Measurements from ENCODE around the gene C1RL. TPM values are rescaled to one million over a fixed set of nuclear protein-coding genes. Genes with fewer than 3 reads are reported as not detected.

Gene C1RL, protein sequence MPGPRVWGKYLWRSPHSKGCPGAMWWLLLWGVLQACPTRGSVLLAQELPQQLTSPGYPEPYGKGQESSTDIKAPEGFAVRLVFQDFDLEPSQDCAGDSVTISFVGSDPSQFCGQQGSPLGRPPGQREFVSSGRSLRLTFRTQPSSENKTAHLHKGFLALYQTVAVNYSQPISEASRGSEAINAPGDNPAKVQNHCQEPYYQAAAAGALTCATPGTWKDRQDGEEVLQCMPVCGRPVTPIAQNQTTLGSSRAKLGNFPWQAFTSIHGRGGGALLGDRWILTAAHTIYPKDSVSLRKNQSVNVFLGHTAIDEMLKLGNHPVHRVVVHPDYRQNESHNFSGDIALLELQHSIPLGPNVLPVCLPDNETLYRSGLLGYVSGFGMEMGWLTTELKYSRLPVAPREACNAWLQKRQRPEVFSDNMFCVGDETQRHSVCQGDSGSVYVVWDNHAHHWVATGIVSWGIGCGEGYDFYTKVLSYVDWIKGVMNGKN
- 10 to 100 TPM; 48.2 to 86.2 TPM for total RNA-seq

DNA sequence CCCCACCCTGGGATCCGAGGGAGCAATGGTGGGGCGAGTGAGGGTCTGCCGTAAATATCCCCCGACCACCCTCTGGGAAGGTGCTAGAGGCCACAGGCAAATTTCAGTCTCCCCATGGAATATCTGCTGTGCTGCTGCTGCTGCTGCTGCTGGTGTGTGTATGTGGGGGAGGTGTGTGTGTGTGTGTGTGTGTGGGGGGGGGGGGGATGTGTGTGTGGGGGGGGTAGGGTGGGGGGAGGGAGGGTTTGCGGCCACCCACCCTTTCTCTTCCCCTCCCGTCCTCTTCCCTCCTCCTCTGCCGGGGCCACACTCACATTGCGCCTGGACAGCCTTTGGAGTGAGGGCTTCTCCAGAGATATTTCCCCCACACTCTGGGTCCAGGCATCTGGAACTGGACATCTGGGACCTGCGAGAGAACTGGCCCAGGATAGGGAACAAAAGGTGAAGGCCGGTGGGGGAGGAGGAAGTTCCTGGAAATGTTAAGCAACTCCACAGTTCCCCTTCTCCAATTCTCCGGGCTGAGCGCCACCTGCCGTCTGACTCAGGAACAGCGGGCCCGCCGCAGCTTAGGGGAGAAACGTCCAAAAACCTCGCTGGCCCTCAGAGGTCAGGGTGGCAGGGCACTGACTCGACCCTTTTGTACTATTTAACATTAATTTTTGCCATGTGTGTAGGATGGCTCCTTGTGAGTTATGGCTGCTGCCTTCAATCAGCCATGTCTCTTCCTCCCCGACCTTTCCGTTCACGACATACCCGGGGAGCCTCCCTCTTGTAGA, at the start of gene C1RL:
C1RL (minus strand) TSS at position 419 of the 776 bp plus-strand sequence; CDS start at position 385, 34 bp downstream.
- intact Hi-C loops (cut with DNase I): loop anchor here (2.0 kb wide), 1 partner anchor 48 kb away; the partner anchor contains the start of gene C1S
- Histone ChIP-seq H3K9me3 (no peaks in the 10 kb centered on the region), H3K27ac (peak within 1 kb of the TSS; percentile 77 to 89), H3K4me3 (peak within 1 kb of the TSS; percentile 45 to 54), H3K27me3 (replicated peaks; ENCODE audit: insufficient read depth) (no peaks in the 10 kb centered on the region), H3K36me3 (no peaks in the 10 kb centered on the region), H3K4me1 (replicated peaks) (no peaks in the 10 kb centered on the region)
- 14% methylated on average over 23 of the region's 23 CpGs for WGBS
- DNase-seq (ENCODE audit: low spot score): peak; percentile 82
- TF ChIP-seq, protein P1, sequence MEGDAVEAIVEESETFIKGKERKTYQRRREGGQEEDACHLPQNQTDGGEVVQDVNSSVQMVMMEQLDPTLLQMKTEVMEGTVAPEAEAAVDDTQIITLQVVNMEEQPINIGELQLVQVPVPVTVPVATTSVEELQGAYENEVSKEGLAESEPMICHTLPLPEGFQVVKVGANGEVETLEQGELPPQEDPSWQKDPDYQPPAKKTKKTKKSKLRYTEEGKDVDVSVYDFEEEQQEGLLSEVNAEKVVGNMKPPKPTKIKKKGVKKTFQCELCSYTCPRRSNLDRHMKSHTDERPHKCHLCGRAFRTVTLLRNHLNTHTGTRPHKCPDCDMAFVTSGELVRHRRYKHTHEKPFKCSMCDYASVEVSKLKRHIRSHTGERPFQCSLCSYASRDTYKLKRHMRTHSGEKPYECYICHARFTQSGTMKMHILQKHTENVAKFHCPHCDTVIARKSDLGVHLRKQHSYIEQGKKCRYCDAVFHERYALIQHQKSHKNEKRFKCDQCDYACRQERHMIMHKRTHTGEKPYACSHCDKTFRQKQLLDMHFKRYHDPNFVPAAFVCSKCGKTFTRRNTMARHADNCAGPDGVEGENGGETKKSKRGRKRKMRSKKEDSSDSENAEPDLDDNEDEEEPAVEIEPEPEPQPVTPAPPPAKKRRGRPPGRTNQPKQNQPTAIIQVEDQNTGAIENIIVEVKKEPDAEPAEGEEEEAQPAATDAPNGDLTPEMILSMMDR (IDR thresholded peaks at IDR 0.05): peak; percentile 96 to 98 (median 97)
- TF ChIP-seq POLR2A (IDR thresholded peaks at IDR 0.05) (peak; percentile 29), POLR2AphosphoS5 (IDR thresholded peaks at IDR 0.05) (peak; percentile 87)

DNA sequence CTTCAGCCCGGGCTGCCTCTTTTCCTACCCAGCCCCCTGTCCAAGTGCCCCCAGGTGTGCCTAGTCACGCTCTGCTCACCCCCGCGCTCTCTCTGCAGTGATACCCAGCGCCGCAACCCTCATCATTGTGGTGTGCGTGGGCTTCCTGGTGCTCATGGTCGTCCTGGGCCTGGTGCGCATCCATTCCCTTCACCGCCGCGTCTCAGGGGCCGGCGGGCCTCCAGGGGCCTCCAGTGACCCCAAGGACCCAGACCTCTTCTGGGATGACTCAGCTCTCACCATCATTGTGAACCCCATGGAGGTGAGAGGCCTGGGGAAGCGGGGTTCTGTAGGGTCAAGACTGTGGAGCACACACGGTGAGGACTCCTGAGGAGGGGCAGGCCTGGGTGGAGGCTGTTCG, 48.4 kb upstream of the C1RL start:
- no peak overlapping the region for H3K4me3 ChIP-seq
- intact Hi-C loops (cut with DNase I): no loop called here
- peaks cover under 1% of the 10 kb centered on the region for H3K4me1 ChIP-seq (replicated peaks)
- no peak overlapping the region for H3K27ac ChIP-seq
- no peaks in the 10 kb centered on the region for H3K36me3 ChIP-seq
- DNase-seq (ENCODE audit: low spot score): no peak
- TF ChIP-seq POLR2AphosphoS5 (IDR thresholded peaks at IDR 0.05): no peak
- no peak for TF ChIP-seq POLR2A (IDR thresholded peaks at IDR 0.05)
- TF ChIP-seq, protein P1 (IDR thresholded peaks at IDR 0.05): no peak
- H3K9me3 ChIP-seq: no peaks in the 10 kb centered on the region
- no peaks in the 10 kb centered on the region for H3K27me3 ChIP-seq (replicated peaks; ENCODE audit: insufficient read depth)
- 94% methylated on average over 17 of the region's 17 CpGs for WGBS

DNA sequence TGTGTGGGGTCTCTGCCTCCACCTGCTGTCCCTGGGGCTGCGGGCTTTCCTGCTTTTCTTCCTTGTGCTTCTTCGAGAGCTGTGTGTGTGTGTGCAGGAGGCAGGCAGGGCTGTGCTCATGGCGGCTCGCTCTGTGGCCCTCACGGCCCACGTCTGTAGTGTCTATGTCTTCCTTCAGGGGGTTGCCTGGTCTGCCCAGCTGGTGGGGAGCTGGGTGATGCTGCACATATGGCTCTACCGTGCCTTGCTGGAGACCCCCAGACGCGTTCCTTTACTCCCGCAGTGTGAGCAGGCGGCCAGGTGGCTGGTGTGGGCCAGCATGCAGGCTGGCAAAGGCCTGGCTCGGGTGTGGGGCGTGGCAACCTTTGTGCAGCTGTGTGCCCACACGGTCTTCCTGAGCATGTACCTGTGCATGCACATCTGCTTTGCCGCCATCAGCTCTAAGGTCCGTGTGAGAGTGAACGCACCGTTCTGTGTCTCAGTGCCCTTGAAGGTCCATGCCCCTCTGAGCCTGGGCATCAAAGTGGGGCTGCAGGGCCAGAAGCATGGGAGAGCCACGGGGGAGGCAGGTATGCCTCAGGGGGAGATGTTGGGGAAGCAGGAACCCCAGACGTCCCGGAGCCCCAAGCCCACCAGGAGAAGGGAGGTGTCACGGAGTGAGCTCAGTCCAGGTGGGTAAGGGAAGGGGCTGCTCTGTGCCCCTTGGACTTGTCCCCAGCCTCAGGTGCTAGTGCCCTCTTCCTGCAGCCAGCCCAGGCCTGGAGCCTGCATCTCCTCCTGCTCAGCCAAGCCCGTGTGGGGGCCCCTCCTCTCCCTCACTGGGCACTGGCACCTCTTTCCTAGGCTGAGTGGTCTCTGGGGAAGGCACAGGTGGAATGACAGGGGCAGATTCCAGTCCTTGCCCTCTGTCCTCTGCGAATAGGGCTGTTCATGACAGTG, 47.5 kb upstream of the C1RL start:
- TF ChIP-seq POLR2AphosphoS5 (IDR thresholded peaks at IDR 0.05) (no peak), POLR2A (IDR thresholded peaks at IDR 0.05) (no peak)
- Histone ChIP-seq H3K27me3 (replicated peaks; ENCODE audit: insufficient read depth) (no peaks in the 10 kb centered on the region), H3K36me3 (no peaks in the 10 kb centered on the region), H3K27ac (no peak overlapping the region), H3K9me3 (no peaks in the 10 kb centered on the region), H3K4me3 (no peak overlapping the region), H3K4me1 (replicated peaks) (no peaks in the 10 kb centered on the region)
- intact Hi-C loops (cut with DNase I): no loop called here
- WGBS: 78% methylated on average over 23 of the region's 24 CpGs
- no peak for DNase-seq (ENCODE audit: low spot score)

DNA sequence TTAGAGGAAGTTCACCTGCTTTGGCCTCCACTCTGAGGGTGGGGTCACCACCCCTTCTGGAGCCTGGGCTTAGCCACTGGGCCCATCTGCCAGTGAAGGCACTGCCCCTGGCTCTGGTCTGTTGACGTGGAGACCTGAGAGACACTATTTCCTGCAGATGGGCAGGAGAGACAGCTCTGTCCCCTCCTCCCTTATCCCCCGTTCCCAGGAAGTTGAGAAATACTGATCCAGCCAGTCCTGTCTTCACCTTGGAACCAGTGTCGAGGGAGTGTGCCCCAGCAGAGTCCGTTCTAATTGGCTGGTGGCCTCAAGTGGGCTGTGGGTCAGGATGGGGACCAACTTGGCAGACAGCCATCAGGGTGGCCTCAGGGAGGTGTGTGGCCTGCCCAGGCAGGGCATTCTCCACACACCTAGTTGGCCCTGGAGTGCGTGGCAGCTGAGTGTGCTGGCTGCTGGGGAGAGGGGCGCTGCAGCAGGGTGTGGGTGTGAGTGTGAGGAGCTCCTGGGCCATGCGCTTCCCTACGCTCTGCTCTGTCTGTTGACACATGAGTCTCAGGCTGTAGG, 46.5 kb upstream of the C1RL start:
- Histone ChIP-seq H3K9me3 (no peaks in the 10 kb centered on the region), H3K27me3 (replicated peaks; ENCODE audit: insufficient read depth) (no peaks in the 10 kb centered on the region), H3K27ac (no peak overlapping the region), H3K4me1 (replicated peaks) (no peaks in the 10 kb centered on the region), H3K36me3 (no peaks in the 10 kb centered on the region), H3K4me3 (no peak overlapping the region)
- TF ChIP-seq, protein P1 (IDR thresholded peaks at IDR 0.05): no peak
- TF ChIP-seq POLR2AphosphoS5 (IDR thresholded peaks at IDR 0.05): peak; percentile 63
- TF ChIP-seq POLR2A (IDR thresholded peaks at IDR 0.05): no peak
- DNase-seq (ENCODE audit: low spot score): peak; percentile 67
- intact Hi-C loops (cut with DNase I): no loop called here
- WGBS: 66% methylated on average over 8 of the region's 8 CpGs
